HepG2 (cell line): ENCODE measurements around the gene SRRM2. TPM values are rescaled to one million over a fixed set of nuclear protein-coding genes. Genes with fewer than 3 reads are reported as not detected.
A peak's percentile ranks its signal among the peaks of the same experiment; 100 is the strongest.

ENCODE experiments used
- ARNT2 ChIP-seq: sonication (generic); formaldehyde crosslinking; IDR thresholded peaks from 2 replicates; pipeline ENCODE4 v1.8.0; 2022; ENCODE audit warnings: mild to moderate bottlenecking, low read depth, missing genetic modification reagents, moderate library complexity
- FOXA3 ChIP-seq: IDR thresholded peaks from 2 replicates; pipeline ENCODE4 v1.6.1; 2016; ENCODE audit warnings: missing genetic modification reagents, missing compliant biosample characterization
- HDAC6 ChIP-seq: fragments of 200-600 bp; sonication (generic); IDR thresholded peaks from 2 replicates; pipeline ENCODE4 v1.7.0; 2017; ENCODE audit warnings: mild to moderate bottlenecking, antibody characterized with exemption, low read length, low read depth
- IRF9 ChIP-seq: sonication (generic); formaldehyde crosslinking; IDR thresholded peaks from 2 replicates; pipeline ENCODE4 v1.8.0; 2022; ENCODE audit warnings: missing genetic modification reagents, mild to moderate bottlenecking, borderline replicate concordance
- PAXIP1 ChIP-seq: sonication (generic); formaldehyde crosslinking; conservative IDR thresholded peaks from 2 replicates; pipeline ENCODE4 v1.4.0; 2020; ENCODE audit warnings: mild to moderate bottlenecking, missing genetic modification reagents, moderate library complexity
- ZBTB4 ChIP-seq: sonication (generic); formaldehyde crosslinking; IDR thresholded peaks from 2 replicates; pipeline ENCODE4 v1.4.0; 2020; ENCODE audit warnings: missing genetic modification reagents, mild to moderate bottlenecking, borderline replicate concordance
- ZFP37 ChIP-seq: sonication (generic); formaldehyde crosslinking; IDR thresholded peaks from 2 replicates; pipeline ENCODE4 v1.4.0; 2020; ENCODE audit warnings: missing genetic modification reagents, borderline replicate concordance
- ZNF326 ChIP-seq: sonication (generic); formaldehyde crosslinking; IDR thresholded peaks from 2 replicates; pipeline ENCODE4 v1.4.0; 2020; ENCODE audit warnings: missing genetic modification reagents, borderline replicate concordance
- ZNF556 ChIP-seq: sonication (generic); formaldehyde crosslinking; IDR thresholded peaks from 2 replicates; pipeline ENCODE4 v1.4.0; 2020; ENCODE audit warnings: mild to moderate bottlenecking, missing genetic modification reagents, borderline replicate concordance
- ZNF720 ChIP-seq: sonication (generic); formaldehyde crosslinking; IDR thresholded peaks from 2 replicates; pipeline ENCODE4 v1.4.0; 2020; ENCODE audit warnings: missing genetic modification reagents
- polyA plus RNA-seq, 8 experiments: library from polyadenylated mRNA; depleted of rRNA in 3 of 8; stranded (reverse) in 7 of 8; unstranded in 1 of 8; fragments of >200 nt; fragmentation: Illumina TruSeq in 4 of 8; extraction: Trizol in 4 of 8; gene quantifications; 2 replicates each; pipeline versions ENCODE4 v1.2.1 to v1.2.3, GENCODE V29; 2011 to 2016; ENCODE audit warnings: low read depth in 4 of 8, missing spikeins in 1 of 8, mixed read lengths in 1 of 8; ENCODE audit not compliant: insufficient read depth in 1 of 8
- total RNA-seq, 5 experiments: library from RNA; depleted of rRNA; stranded (reverse); fragments of >200 nt; fragmentation: Illumina TruSeq; extraction: Trizol; gene quantifications; 2 replicates each; pipeline ENCODE4 v1.2.3, GENCODE V29; 2016; ENCODE audit warnings: low read depth in 1 of 5
- TF ChIP-seq, protein P1 (sequence below), 2 experiments: IDR thresholded peaks; 2 replicates each; pipeline ENCODE4 v1.6.1; 2011 to 2012; ENCODE audit warnings: low read length in 2 of 2, borderline replicate concordance in 1 of 2, low read depth in 1 of 2, mild to moderate bottlenecking in 1 of 2, moderate library complexity in 1 of 2
- TF ChIP-seq, protein P2 (sequence below): sonication (generic); formaldehyde crosslinking; IDR thresholded peaks from 2 replicates; pipeline ENCODE4 v1.4.0; 2020; ENCODE audit warnings: missing genetic modification reagents

Gene SRRM2
- total and polyA plus RNA-seq, 2 of the 13 experiments (the other 11 are each of a cell fraction or from before 2014, with no cell fraction given), result 50.4 to 112 TPM

DNA sequence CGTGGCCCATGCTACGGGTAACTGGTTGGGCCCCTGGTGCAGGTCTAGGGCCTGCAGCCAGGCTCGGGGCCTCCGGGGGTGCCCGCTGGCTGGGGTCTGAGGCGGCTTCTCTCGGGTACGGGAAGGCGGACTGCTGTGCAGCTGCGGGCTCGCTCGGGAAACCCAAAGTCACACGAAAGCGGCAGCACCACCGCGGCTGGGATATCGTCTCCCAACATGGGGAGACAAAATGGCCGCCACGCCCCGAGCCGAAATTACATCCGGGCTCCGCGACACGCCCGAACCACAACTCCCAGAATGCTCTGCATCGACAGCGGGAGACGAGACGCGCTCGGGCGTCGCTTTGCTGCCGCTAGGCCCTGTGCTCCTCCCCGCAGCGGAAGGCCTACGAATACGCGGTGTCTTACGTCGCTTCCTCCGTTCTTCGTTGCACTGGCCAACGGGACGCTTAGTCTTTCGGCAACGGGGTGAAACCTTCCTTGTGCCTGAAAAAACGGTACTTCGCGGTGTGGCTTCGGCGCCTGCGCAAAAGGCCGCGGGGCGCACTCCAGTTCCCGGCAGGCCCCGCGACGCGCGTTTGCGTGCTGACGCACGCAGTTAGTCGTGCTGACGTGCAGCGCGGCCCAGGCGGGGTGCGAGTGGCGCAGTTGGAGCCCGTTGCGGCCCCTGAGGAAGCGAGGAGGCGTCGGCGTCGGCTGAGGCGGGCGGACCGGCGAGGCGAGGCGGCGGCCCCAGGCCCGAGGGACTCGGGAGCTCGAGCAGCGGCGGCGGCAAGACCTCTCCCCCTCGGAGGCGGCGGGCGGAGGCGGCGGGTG lies at the start of gene SRRM2 (continued):
- TF ChIP-seq ZFP37 (peak; percentile 48; the same call in 1 of the 2 replicates), ARNT2 (CRISPR knock-in tag) (peak; percentile 83), FOXA3 (CRISPR knock-in tag) (peak; percentile 8), PAXIP1 (CRISPR knock-in tag) (peak; percentile 55; the same call in 1 of the 2 replicates), IRF9 (CRISPR knock-in tag) (peak; percentile 84; the same call in 1 of the 2 replicates), HDAC6 (no peak), ZBTB4 (CRISPR knock-in tag) (no peak), ZNF326 (CRISPR knock-in tag) (no peak), ZNF556 (CRISPR knock-in tag) (peak; percentile 83), ZNF720 (CRISPR knock-in tag) (no peak)
- TF ChIP-seq, protein P1, sequence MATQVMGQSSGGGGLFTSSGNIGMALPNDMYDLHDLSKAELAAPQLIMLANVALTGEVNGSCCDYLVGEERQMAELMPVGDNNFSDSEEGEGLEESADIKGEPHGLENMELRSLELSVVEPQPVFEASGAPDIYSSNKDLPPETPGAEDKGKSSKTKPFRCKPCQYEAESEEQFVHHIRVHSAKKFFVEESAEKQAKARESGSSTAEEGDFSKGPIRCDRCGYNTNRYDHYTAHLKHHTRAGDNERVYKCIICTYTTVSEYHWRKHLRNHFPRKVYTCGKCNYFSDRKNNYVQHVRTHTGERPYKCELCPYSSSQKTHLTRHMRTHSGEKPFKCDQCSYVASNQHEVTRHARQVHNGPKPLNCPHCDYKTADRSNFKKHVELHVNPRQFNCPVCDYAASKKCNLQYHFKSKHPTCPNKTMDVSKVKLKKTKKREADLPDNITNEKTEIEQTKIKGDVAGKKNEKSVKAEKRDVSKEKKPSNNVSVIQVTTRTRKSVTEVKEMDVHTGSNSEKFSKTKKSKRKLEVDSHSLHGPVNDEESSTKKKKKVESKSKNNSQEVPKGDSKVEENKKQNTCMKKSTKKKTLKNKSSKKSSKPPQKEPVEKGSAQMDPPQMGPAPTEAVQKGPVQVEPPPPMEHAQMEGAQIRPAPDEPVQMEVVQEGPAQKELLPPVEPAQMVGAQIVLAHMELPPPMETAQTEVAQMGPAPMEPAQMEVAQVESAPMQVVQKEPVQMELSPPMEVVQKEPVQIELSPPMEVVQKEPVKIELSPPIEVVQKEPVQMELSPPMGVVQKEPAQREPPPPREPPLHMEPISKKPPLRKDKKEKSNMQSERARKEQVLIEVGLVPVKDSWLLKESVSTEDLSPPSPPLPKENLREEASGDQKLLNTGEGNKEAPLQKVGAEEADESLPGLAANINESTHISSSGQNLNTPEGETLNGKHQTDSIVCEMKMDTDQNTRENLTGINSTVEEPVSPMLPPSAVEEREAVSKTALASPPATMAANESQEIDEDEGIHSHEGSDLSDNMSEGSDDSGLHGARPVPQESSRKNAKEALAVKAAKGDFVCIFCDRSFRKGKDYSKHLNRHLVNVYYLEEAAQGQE (IDR thresholded peaks at IDR 0.05; ENCODE audit: borderline replicate concordance in 1 of 2, low read depth in 1 of 2, low read length in 2 of 2), result no peak; a peak in 2 of 4 replicates
- TF ChIP-seq, protein P2, sequence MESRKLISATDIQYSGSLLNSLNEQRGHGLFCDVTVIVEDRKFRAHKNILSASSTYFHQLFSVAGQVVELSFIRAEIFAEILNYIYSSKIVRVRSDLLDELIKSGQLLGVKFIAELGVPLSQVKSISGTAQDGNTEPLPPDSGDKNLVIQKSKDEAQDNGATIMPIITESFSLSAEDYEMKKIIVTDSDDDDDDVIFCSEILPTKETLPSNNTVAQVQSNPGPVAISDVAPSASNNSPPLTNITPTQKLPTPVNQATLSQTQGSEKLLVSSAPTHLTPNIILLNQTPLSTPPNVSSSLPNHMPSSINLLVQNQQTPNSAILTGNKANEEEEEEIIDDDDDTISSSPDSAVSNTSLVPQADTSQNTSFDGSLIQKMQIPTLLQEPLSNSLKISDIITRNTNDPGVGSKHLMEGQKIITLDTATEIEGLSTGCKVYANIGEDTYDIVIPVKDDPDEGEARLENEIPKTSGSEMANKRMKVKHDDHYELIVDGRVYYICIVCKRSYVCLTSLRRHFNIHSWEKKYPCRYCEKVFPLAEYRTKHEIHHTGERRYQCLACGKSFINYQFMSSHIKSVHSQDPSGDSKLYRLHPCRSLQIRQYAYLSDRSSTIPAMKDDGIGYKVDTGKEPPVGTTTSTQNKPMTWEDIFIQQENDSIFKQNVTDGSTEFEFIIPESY (CRISPR knock-in tag), result no peak
